Measurements from ENCODE around the gene SCTR. TPM values are rescaled to one million over a fixed set of nuclear protein-coding genes. Genes with fewer than 3 reads are reported as not detected.

The SCTR gene
- total and polyA plus RNA-seq, 3 donors from 2014 or later, result 1.1 to 6.6 (median 2.0) TPM

DNA sequence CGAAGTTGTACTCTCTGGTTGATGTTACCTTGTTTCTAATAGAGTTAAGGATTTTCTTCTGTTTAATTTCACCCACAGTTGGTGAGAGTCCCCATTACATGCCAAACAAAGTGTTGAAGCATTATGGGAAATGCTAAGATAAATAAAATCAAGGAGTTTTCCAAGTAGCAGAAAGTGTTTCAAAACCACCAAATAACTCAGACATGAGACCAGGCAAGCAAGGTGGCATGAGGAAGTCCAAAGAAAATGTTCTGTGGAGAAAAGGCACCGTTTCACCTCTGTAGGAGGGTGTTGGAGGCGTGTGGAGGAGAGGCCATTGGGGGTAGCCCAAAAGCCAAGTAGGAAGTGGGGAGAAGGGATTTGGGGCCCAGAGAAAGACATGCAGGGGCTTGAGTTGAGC is 28.6 kb upstream of the SCTR start:
- Histone ChIP-seq H3K4me3 (no peak overlapping the region), H3K36me3 (ENCODE audit: low read depth, missing control alignments) (no peaks in the 10 kb centered on the region), H3K4me1 (no peaks in the 10 kb centered on the region), H3K27me3 (no peaks in the 10 kb centered on the region), H3K27ac (no peak overlapping the region), H3K9me3 (no peaks in the 10 kb centered on the region)
- TF ChIP-seq POLR2A (IDR thresholded peaks at IDR 0.05) (no peak), CTCF (IDR thresholded peaks at IDR 0.05) (no peak)
- WGBS, 2 donors, result 85 to 89% methylated on average over 3 of the region's 3 CpGs
- intact Hi-C loops (cut with DNase I; ENCODE audit: low total_unique reads), result no loop called here
- no peak for DNase-seq

GRCh38 chr2:119550856-119551255 is 26.6 kb upstream of the SCTR start:
- intact Hi-C loops (cut with DNase I; ENCODE audit: low total_unique reads), result no loop called here
- H3K27me3 ChIP-seq, result no peaks in the 10 kb centered on the region
- TF ChIP-seq POLR2A (IDR thresholded peaks at IDR 0.05), result no peak
- no peak for TF ChIP-seq CTCF (IDR thresholded peaks at IDR 0.05)
- H3K4me1 ChIP-seq, result no peaks in the 10 kb centered on the region
- 93 to 96% methylated on average over 1 of the region's 1 CpG for WGBS, 2 donors
- H3K4me3 ChIP-seq, result no peak overlapping the region
- no peaks in the 10 kb centered on the region for H3K9me3 ChIP-seq
- no peaks in the 10 kb centered on the region for H3K36me3 ChIP-seq (ENCODE audit: low read depth, missing control alignments)
- no peak overlapping the region for H3K27ac ChIP-seq
- DNase-seq, result no peak

DNA sequence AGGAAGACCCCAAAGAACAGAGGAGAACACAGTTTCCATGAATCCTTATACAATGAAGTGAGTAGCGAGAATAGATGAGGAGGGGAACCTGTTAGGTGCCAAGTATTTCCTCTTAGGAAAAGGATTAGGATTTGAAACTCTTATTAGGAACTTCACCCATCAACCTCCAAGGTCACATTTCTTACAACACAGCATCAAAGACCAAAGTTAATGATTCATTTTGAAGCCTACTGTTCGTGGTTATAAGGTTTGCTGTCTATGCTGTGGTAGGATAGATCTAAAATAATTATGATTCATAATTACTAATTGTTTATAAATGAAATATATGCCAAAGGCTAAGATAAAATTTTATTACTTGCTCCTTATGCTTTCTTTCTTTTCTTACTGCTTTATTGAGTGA is 26.1 kb upstream of the SCTR start:
- Histone ChIP-seq H3K27me3 (no peaks in the 10 kb centered on the region), H3K27ac (no peak overlapping the region), H3K9me3 (no peaks in the 10 kb centered on the region), H3K4me3 (no peak overlapping the region), H3K4me1 (no peaks in the 10 kb centered on the region), H3K36me3 (ENCODE audit: low read depth, missing control alignments) (no peaks in the 10 kb centered on the region)
- TF ChIP-seq POLR2A (IDR thresholded peaks at IDR 0.05) (no peak), CTCF (IDR thresholded peaks at IDR 0.05) (no peak)
- DNase-seq, result no peak
- 77 to 88% methylated on average over 2 of the region's 2 CpGs for WGBS, 2 donors
- intact Hi-C loops (cut with DNase I; ENCODE audit: low total_unique reads), result no loop called here

- Histone ChIP-seq H3K27ac (no peak overlapping the region), H3K4me3 (no peak overlapping the region), H3K36me3 (ENCODE audit: low read depth, missing control alignments) (no peaks in the 10 kb centered on the region), H3K4me1 (peaks cover 4% of the 10 kb centered on the region), H3K9me3 (no peaks in the 10 kb centered on the region), H3K27me3 (no peaks in the 10 kb centered on the region)
- intact Hi-C loops (cut with DNase I; ENCODE audit: low total_unique reads), result no loop called here
- TF ChIP-seq CTCF (IDR thresholded peaks at IDR 0.05), result no peak
- TF ChIP-seq POLR2A (IDR thresholded peaks at IDR 0.05), result no peak
- DNase-seq, result no peak
- 79 to 81% methylated on average over 1 of the region's 1 CpG for WGBS, 2 donors
Observed at GRCh38 chr2:119549241-119549640, 25.0 kb upstream of the SCTR start.

DNA sequence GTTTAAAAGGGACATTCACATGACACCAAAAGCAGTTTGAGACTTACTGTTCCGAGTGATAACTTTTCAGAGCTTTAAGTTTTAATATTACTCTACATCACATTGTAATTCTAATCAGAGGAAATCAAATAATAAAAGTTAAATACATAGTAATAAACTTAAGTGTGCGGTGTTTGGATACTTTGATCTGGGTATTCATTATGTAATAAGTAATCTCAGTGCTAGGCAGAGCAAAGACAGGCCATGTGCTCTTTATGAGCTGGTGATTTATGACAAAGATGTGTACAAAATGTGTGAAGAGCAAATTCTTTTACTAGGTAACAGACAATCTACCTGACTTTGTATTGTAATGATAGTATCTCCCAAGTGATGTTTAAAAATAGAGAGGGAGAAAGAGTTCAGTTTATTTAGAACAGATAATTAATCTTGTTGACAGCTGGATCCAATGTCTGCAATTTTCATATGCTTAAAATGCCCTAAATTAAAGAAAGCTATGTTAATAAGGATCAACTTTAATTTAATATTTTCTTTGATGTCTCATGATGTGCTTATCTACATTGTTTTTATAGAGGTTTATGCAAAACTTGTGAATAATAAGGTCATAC is 24.3 kb upstream of the SCTR start:
- Histone ChIP-seq H3K27me3 (no peaks in the 10 kb centered on the region), H3K36me3 (ENCODE audit: low read depth, missing control alignments) (no peaks in the 10 kb centered on the region), H3K4me1 (peaks cover 4% of the 10 kb centered on the region), H3K4me3 (no peak overlapping the region), H3K9me3 (no peaks in the 10 kb centered on the region), H3K27ac (no peak overlapping the region)
- WGBS, 2 donors, result 83 to 87% methylated on average over 2 of the region's 2 CpGs
- TF ChIP-seq POLR2A (IDR thresholded peaks at IDR 0.05) (no peak), CTCF (IDR thresholded peaks at IDR 0.05) (no peak)
- no peak for DNase-seq
- intact Hi-C loops (cut with DNase I; ENCODE audit: low total_unique reads), result no loop called here
